Fibroblast of lung (primary cell): ENCODE data around the gene HAT1. TPM values are rescaled to one million over a fixed set of nuclear protein-coding genes. Genes with fewer than 3 reads are reported as not detected.
A peak's percentile ranks its signal among the peaks of the same experiment; 100 is the strongest.
"Not testable (repeated sequence)": the region's sequence is repeated elsewhere in the genome, so short reads cannot be mapped to it uniquely, and the experiment has no call there.

Experiments
- DNase-seq, 2 donors: peaks; one replicate each; pipeline versions ENCODE4 v3.0.0 to v3.0.0-alpha.2; 2010; ENCODE audit warnings: low read depth in 2 of 2
- H2AFZ ChIP-seq: 2 replicates; pipeline ENCODE4 v1.5.1; 2012; ENCODE audit warnings: low read length, control low read depth, inconsistent platforms
- H3K27ac ChIP-seq: 2 replicates; pipeline ENCODE4 v1.5.1; 2011; ENCODE audit warnings: low read length, control low read depth; ENCODE audit not compliant: insufficient read depth
- H3K27me3 ChIP-seq: 2 replicates; pipeline ENCODE4 v1.5.1; 2011; ENCODE audit warnings: mild to moderate bottlenecking, low read length; ENCODE audit not compliant: control insufficient read depth, insufficient read depth
- H3K36me3 ChIP-seq: 2 replicates; pipeline ENCODE4 v1.5.1; 2011; ENCODE audit warnings: low read length; ENCODE audit not compliant: control insufficient read depth, insufficient read depth
- H3K4me1 ChIP-seq: 2 replicates; pipeline ENCODE4 v1.5.1; 2011; ENCODE audit warnings: low read length; ENCODE audit not compliant: control insufficient read depth, insufficient read depth; ENCODE audit errors: extremely low read depth
- H3K4me2 ChIP-seq: 2 replicates; pipeline ENCODE4 v1.5.1; 2011; ENCODE audit warnings: low read length, control low read depth; ENCODE audit not compliant: insufficient read depth; ENCODE audit errors: extremely low read depth
- H3K4me3 ChIP-seq, 4 experiments: fragments of 200-600 bp in 1 of 4; sonication (generic) in 1 of 4; replicated peaks in 1 of 4; 2 replicates each; pipeline ENCODE4 v1.5.1; 2011 to 2016; ENCODE audit warnings: low read length in 4 of 4, low read depth in 3 of 4, mild to moderate bottlenecking in 3 of 4, control low read depth in 2 of 4, inconsistent platforms in 1 of 4, mixed read lengths in 1 of 4; ENCODE audit not compliant: insufficient read depth in 1 of 4; ENCODE audit errors: control extremely low read depth in 1 of 4
- H3K79me2 ChIP-seq: 2 replicates; pipeline ENCODE4 v1.5.1; 2012; ENCODE audit warnings: mild to moderate bottlenecking, low read length, inconsistent platforms; ENCODE audit not compliant: control insufficient read depth, insufficient read depth
- H3K9ac ChIP-seq: 2 replicates; pipeline ENCODE4 v1.5.1; 2011; ENCODE audit warnings: mild to moderate bottlenecking, low read length, control low read depth; ENCODE audit not compliant: insufficient read depth
- H3K9me3 ChIP-seq: 2 replicates; pipeline ENCODE4 v1.5.1; 2012; ENCODE audit warnings: low read depth, low read length; ENCODE audit not compliant: control insufficient read depth, insufficient read depth
- H4K20me1 ChIP-seq: 2 replicates; pipeline ENCODE4 v1.5.1; 2011; ENCODE audit warnings: low read length; ENCODE audit not compliant: control insufficient read depth, insufficient read depth; ENCODE audit errors: extremely low read depth
- CTCF ChIP-seq, 2 donors: IDR thresholded peaks in 1 of 2; conservative IDR thresholded peaks in 1 of 2; 1 replicate in 1 of 2; 2 replicates in 1 of 2; pipeline ENCODE4 v1.5.1; 2011 to 2012; ENCODE audit warnings: low read length in 2 of 2, control low read depth in 1 of 2, inconsistent platforms in 1 of 2, low read depth in 1 of 2, mild to moderate bottlenecking in 1 of 2
- EZH2 ChIP-seq: IDR thresholded peaks from 2 replicates; pipeline ENCODE4 v1.5.1; 2012; ENCODE audit warnings: low read length, control low read depth, mild to moderate bottlenecking; ENCODE audit errors: missing control alignments
- polyA plus RNA-seq, 2 donors: library from polyadenylated mRNA; depleted of rRNA in 1 of 2; stranded (reverse) in 1 of 2; unstranded in 1 of 2; fragments of >200 nt; gene quantifications; 2 replicates each; pipeline ENCODE4 v1.2.1, GENCODE V29; 2011 to 2012; ENCODE audit warnings: missing spikeins in 1 of 2
- total RNA-seq: library from RNA; depleted of rRNA; stranded (reverse); fragments of >200 nt; gene quantifications from 2 replicates; pipeline ENCODE4 v1.2.1, GENCODE V29; 2014

The HAT1 gene
- total and polyA plus RNA-seq, 2 donors (not counting 1 experiment from before 2014, with no cell fraction given), result 23.0 to 57.7 TPM

- H3K4me3 ChIP-seq, result peak overlapping the region; percentile 76 to 99 (median 84)
- H4K20me1 ChIP-seq, result no peaks in the 10 kb centered on the region
- H3K4me1 ChIP-seq, result no peaks in the 10 kb centered on the region
- no peaks in the 10 kb centered on the region for H3K36me3 ChIP-seq
- peak overlapping the region; percentile 79 for H3K27ac ChIP-seq
- H2AFZ ChIP-seq, result peak overlapping the region; percentile 87
- no peaks in the 10 kb centered on the region for H3K27me3 ChIP-seq
- no peak for DNase-seq
- peak overlapping the region; percentile 87 for H3K9ac ChIP-seq
- TF ChIP-seq CTCF (conservative IDR thresholded peaks at IDR 0.05 in 1 of 2, IDR thresholded peaks at IDR 0.05 in 1 of 2; ENCODE audit: low read depth in 1 of 2, low read length in 2 of 2) (no peak), EZH2 (no peak)
- H3K9me3 ChIP-seq, result no peaks in the 10 kb centered on the region
- peaks cover 4% of the 10 kb centered on the region for H3K79me2 ChIP-seq
- peak overlapping the region; percentile 86 for H3K4me2 ChIP-seq
Measured at GRCh38 chr2:171894612-171894947, 27.7 kb upstream of the HAT1 start.

GRCh38 chr2:171895786-171896185, 26.5 kb upstream of the HAT1 start:
- Histone ChIP-seq H3K36me3 (no peaks in the 10 kb centered on the region), H3K79me2 (peaks cover 4% of the 10 kb centered on the region), H3K9ac (no peak overlapping the region), H3K27ac (no peak overlapping the region), H3K27me3 (no peaks in the 10 kb centered on the region), H3K4me3 (no peak overlapping the region), H3K9me3 (no peaks in the 10 kb centered on the region), H2AFZ (no peak overlapping the region), H3K4me1 (no peaks in the 10 kb centered on the region), H4K20me1 (no peaks in the 10 kb centered on the region), H3K4me2 (no peak overlapping the region)
- DNase-seq, result no peak
- TF ChIP-seq EZH2 (no peak), CTCF (conservative IDR thresholded peaks at IDR 0.05 in 1 of 2, IDR thresholded peaks at IDR 0.05 in 1 of 2; ENCODE audit: low read depth in 1 of 2, low read length in 2 of 2) (no peak)

- H3K4me2 ChIP-seq, result not testable (repeated sequence)
Measured at GRCh38 chr2:171899623-171900282, 22.5 kb upstream of the HAT1 start.

More at GRCh38 chr2:171899623-171900282, 22.5 kb upstream of the HAT1 start:
- not testable (repeated sequence) for H4K20me1 ChIP-seq, DNase-seq, H3K9me3 ChIP-seq, H3K79me2 ChIP-seq, H3K4me1 ChIP-seq, H3K27me3 ChIP-seq, H3K9ac ChIP-seq, H3K4me3 ChIP-seq, H2AFZ ChIP-seq, H3K27ac ChIP-seq, H3K36me3 ChIP-seq
